Measurements from ENCODE around the gene TSPAN18. TPM values are rescaled to one million over a fixed set of nuclear protein-coding genes. Genes with fewer than 3 reads are reported as not detected.

Gene TSPAN18
- total RNA-seq, 2 donors from 2014 or later = 3.1 to 10.8 TPM

GRCh38 chr11:44947114-44947513, 220.4 kb downstream of the TSPAN18 start:
- no peak for ATAC-seq
- no peak for DNase-seq
- intact Hi-C loops (cut with DNase I, micrococcal nuclease) = loop anchor here (5.0 to 10.0 kb wide), 2 partner anchors 140 to 388 kb away; no protein-coding TSS in a partner anchor

DNA sequence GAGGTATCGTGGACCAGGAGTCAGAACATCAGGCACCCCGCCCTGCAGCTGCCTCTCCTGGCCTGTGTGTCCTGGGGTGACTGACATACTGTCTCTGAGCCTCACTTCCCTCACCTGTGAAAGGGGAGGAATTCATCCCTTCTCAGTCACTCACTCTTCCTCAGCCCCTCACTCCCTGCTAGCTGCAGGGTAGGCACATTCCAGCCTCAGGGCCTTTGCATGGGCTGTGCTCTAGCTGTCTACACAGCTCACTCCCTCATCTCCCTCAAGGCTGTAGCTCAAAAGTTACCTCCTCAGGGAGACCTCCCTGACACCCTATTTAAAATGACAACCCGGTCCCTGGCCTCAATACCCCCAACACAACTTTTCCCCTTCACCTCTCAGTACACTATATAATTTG, 221.4 kb downstream of the TSPAN18 start:
- DNase-seq (no peak), ATAC-seq (no peak)
- intact Hi-C loops (cut with DNase I, micrococcal nuclease) = loop anchor here (5.0 to 10.0 kb wide), 2 partner anchors 139 to 387 kb away; no protein-coding TSS in a partner anchor

GRCh38 chr11:44949160-44950030, 222.6 kb downstream of the TSPAN18 start:
- peak; percentile 60 for ATAC-seq

GRCh38 chr11:44950031-44950624, 223.4 kb downstream of the TSPAN18 start:
- intact Hi-C loops (cut with DNase I, micrococcal nuclease) = no loop called here
- DNase-seq (peak in 1 of 2 donors; percentile 72), ATAC-seq (peak; percentile 19)

More at GRCh38 chr11:44949160-44950030, 222.6 kb downstream of the TSPAN18 start:
- intact Hi-C loops (cut with DNase I, micrococcal nuclease) = loop anchor here (5.0 to 10.0 kb wide), 2 partner anchors 138 to 385 kb away; no protein-coding TSS in a partner anchor
- peak; percentile 58 to 73 for DNase-seq

- intact Hi-C loops (cut with DNase I, micrococcal nuclease) = no loop called here
- peak; percentile 72 for ATAC-seq
- DNase-seq = peak; percentile 81 to 83
These were observed 224.1 kb downstream of the TSPAN18 start, which contains the start of gene TP53I11 for GRCh38 chr11:44950625-44951476. Gene TP53I11, minus strand, starts transcription at chr11:44950883. Its CDS starts 12,548 bp downstream, at chr11:44938335.

GRCh38 chr11:44952082-44952481, 225.3 kb downstream of the TSPAN18 start:
- ATAC-seq (peak; percentile 55), DNase-seq (peak; percentile 44 to 77)
- intact Hi-C loops (cut with DNase I, micrococcal nuclease) = no loop called here

DNA sequence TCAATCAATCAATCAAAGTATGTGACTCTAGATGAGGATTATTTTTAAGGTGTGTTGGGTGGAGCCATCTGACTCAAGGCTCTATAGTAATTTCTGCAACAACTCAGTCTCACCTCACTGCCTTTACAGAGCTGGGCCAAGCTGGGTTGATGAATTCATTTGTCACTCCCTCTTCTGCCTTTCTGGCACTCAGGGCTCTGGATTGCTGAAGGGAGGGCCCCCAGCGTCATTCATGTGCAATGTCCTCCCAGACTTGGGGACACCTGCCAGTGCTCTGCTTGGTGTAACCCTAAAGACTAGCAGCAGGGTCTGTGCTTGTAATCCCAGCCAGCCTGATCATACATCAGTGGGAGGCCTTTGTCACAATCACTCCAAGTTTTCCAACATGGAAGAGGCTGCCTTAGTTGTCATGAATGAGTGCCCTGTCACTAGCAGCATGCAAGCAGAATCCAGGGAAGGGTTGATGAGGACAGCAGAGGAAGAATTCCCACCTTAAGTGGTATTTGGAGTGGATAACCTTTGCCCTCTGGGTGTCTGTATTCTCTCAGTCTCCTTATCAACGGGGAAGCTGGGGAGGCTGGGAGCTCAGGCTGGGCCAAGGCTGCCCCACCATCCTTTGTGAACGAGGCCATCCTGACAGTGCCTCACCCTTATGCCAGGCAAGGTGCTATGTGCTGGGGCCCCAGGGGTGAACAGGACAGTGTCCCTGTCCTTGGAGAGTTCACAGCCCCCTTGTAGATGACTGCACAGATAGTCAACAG, 225.9 kb downstream of the TSPAN18 start:
- intact Hi-C loops (cut with DNase I, micrococcal nuclease) = no loop called here
- DNase-seq (no peak), ATAC-seq (no peak)

DNA sequence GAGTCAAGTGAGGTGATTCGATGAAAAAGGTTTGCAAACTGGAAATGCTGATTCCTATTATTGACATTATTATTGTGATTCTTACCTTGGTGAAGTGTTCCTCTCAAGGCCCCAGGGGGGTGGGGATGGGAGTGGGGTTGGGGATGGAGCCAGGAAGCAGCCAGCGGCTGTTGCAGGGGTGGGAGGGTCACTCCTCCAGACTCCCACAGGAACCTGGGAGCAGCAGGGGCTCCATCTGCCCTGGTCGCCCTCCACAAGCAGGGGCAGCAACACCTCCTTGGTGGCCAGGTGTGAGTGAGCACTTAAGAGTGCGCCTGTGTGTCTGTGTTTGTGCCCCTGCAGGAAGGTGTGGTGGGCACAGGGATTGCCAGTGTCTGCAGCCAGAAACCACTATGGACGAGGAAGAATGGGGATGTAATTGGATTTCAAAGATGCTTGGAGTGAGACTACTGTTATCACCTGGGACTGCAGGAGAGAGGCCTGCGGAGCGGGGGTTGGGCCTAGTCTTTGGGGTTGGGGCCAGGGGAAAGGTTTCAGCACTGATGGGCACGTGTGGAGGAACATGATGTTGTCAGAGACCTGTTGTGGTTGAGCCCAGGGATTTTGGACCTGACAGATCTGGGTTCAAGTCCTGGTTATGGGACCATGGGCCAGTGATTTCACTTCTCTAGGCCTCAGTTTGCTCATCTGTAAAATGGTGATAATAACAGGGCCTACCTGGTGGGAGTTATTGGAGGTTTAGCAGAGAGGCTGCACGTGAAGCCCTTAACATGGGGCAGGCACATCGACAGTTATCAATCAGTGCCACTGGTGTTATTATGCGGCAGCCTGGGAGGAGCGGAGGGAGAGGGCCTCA, 227.5 kb downstream of the TSPAN18 start:
- ATAC-seq = no peak
- DNase-seq = no peak
- intact Hi-C loops (cut with DNase I, micrococcal nuclease) = no loop called here

GRCh38 chr11:44955015-44955738, 228.4 kb downstream of the TSPAN18 start:
- ATAC-seq (peak; percentile 30), DNase-seq (peak; percentile 57 to 87)
- intact Hi-C loops (cut with DNase I, micrococcal nuclease) = no loop called here

DNA sequence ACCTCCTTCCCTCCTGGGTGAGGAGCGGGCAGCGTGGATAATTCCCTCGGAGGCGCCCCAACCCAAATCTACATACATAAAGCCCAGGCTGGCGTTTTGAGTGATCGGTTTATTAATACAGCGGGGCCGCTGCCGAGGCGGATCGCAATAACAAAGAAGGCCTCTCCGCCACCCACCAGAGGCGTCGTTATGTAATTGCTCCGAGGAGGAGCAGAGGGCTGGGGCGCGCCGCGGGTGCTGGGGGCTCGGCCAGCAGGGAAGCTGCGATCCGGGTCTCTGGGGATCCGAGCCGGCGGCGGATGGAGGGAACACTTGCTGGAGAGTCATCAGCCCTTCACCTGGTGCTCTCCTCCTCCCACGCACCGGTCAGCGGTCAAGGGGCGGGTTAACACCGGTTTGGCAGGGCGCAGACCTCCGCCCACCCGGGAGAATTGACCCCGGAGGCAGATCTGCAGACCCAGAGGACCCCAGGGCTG, 230.3 kb downstream of the TSPAN18 start:
- ATAC-seq = peak; percentile 8
- intact Hi-C loops (cut with DNase I, micrococcal nuclease) = no loop called here
- peak in 1 of 2 donors; percentile 42 for DNase-seq

GRCh38 chr11:44957776-44958564, 231.2 kb downstream of the TSPAN18 start:
- peak; percentile 70 for ATAC-seq
- peak; percentile 69 to 71 for DNase-seq
- intact Hi-C loops (cut with DNase I, micrococcal nuclease) = no loop called here

- ATAC-seq (peak; percentile 1), DNase-seq (no peak)
- intact Hi-C loops (cut with DNase I, micrococcal nuclease) = no loop called here
These were observed 232.3 kb downstream of the TSPAN18 start for GRCh38 chr11:44959064-44959463.

GRCh38 chr11:44960200-44960845, 233.6 kb downstream of the TSPAN18 start:
- DNase-seq = no peak
- intact Hi-C loops (cut with DNase I, micrococcal nuclease) = no loop called here
- ATAC-seq = no peak

DNA sequence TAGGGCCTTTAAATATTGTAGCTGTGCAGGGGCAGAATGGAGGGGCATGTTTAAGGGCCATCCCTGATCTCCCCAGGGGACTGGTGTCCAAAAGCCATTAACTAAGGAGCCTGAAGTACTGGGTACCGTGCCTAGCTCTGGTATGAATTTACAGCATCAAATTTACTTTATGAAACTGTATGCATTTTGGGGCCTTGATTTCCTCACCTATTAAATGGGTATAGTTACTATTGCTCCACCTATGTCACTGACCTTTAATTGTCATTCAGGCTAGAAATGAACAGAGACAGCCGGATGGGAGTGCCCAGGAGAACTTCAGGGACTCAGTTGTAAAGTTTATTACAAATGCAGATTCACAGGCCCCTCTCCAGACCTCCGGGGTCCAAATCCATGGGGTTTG, 235.7 kb downstream of the TSPAN18 start:
- ATAC-seq = no peak
- intact Hi-C loops (cut with DNase I, micrococcal nuclease) = no loop called here
- DNase-seq = no peak

- ATAC-seq (no peak), DNase-seq (no peak)
- intact Hi-C loops (cut with DNase I, micrococcal nuclease) = no loop called here
These were observed 236.4 kb downstream of the TSPAN18 start for GRCh38 chr11:44963136-44963535.

Measured in left colon (tissue), 2 donors.